Liver (tissue), 3 donors: ENCODE results near the gene CPNE4.

ENCODE experiments used
- CTCF ChIP-seq: fragments of 150-350 bp; IDR thresholded peaks from 2 replicates; pipeline ENCODE4 v1.5.1; 2017; ENCODE audit warnings: improper control_type of control experiment, low read depth, low read length; ENCODE audit not compliant: missing input control
- FOXA1 ChIP-seq: IDR thresholded peaks from 2 replicates; pipeline ENCODE4 v1.6.1; 2016; ENCODE audit warnings: antibody characterized with exemption
- GABPA ChIP-seq, 2 donors: IDR thresholded peaks in 1 of 2; conservative IDR thresholded peaks in 1 of 2; 2 replicates each; pipeline ENCODE4 v1.6.1; 2016; ENCODE audit warnings: antibody characterized with exemption in 2 of 2, mild to moderate bottlenecking in 1 of 2, moderate library complexity in 1 of 2
- donor health status: healthy.
- donor health status: healthy.

GRCh38 chr3:132062535-132062934 is 27.7 kb upstream of the CPNE4 start:
- no peak for TF ChIP-seq CTCF
- TF ChIP-seq GABPA (IDR thresholded peaks at IDR 0.05 in 1 of 2, conservative IDR thresholded peaks at IDR 0.05 in 1 of 2), result no peak
- no peak for TF ChIP-seq FOXA1
